Mucosa of stomach (tissue), 1 donor: ENCODE data around the gene DDI1.

ENCODE experiments used
- H3K27me3 ChIP-seq: one replicate; pipeline ENCODE4 v1.7.0; 2013; ENCODE audit warnings: mild to moderate bottlenecking, low read length; ENCODE audit not compliant: control insufficient read depth, insufficient read depth
- H3K36me3 ChIP-seq: one replicate; pipeline ENCODE4 v1.7.0; 2013; ENCODE audit warnings: low read length; ENCODE audit not compliant: control insufficient read depth, insufficient read depth
- H3K4me1 ChIP-seq: one replicate; pipeline ENCODE4 v1.7.0; 2013; ENCODE audit warnings: mild to moderate bottlenecking, low read length; ENCODE audit not compliant: control insufficient read depth, insufficient read depth
- H3K4me3 ChIP-seq: one replicate; pipeline ENCODE4 v1.7.0; 2013; ENCODE audit warnings: low read length
- H3K9ac ChIP-seq: one replicate; pipeline ENCODE4 v1.7.0; 2013; ENCODE audit warnings: mild to moderate bottlenecking, low read length, moderate library complexity
- H3K9me3 ChIP-seq: one replicate; pipeline ENCODE4 v1.7.0; 2013; ENCODE audit warnings: mild to moderate bottlenecking, low read length, moderate library complexity; ENCODE audit not compliant: control insufficient read depth
- donor health status: Pancreatic carcinoma.

Gene DDI1

GRCh38 chr11:104036588-104036987 is at the start of gene DDI1:
TSS of gene DDI1 (plus strand) at chr11:104036640. CDS start at chr11:104036823, 183 bp downstream.
- Histone ChIP-seq H3K27me3 (no peaks in the 10 kb centered on the region), H3K9ac (no peak within 1 kb of the TSS), H3K4me3 (no peak within 1 kb of the TSS)

GRCh38 chr11:103987629-103988594 is 48.5 kb upstream of the DDI1 start:
- no peak overlapping the region for H3K9ac ChIP-seq
- H3K4me3 ChIP-seq, result no peak overlapping the region
- H3K27me3 ChIP-seq, result no peaks in the 10 kb centered on the region
- no peaks in the 10 kb centered on the region for H3K4me1 ChIP-seq
- H3K36me3 ChIP-seq, result no peaks in the 10 kb centered on the region
- no peaks in the 10 kb centered on the region for H3K9me3 ChIP-seq

More at GRCh38 chr11:104036588-104036987, at the start of gene DDI1:
- H3K9me3 ChIP-seq, result no peaks in the 10 kb centered on the region
- H3K36me3 ChIP-seq, result no peaks in the 10 kb centered on the region
- no peaks in the 10 kb centered on the region for H3K4me1 ChIP-seq

GRCh38 chr11:103988595-103988969 is 47.9 kb upstream of the DDI1 start:
- Histone ChIP-seq H3K36me3 (no peaks in the 10 kb centered on the region), H3K9ac (no peak overlapping the region), H3K4me1 (no peaks in the 10 kb centered on the region), H3K9me3 (no peaks in the 10 kb centered on the region), H3K27me3 (no peaks in the 10 kb centered on the region), H3K4me3 (no peak overlapping the region)

GRCh38 chr11:103993507-103993906 is 42.9 kb upstream of the DDI1 start:
- Histone ChIP-seq H3K36me3 (no peaks in the 10 kb centered on the region), H3K4me3 (no peak overlapping the region), H3K27me3 (no peaks in the 10 kb centered on the region), H3K9me3 (no peaks in the 10 kb centered on the region), H3K4me1 (no peaks in the 10 kb centered on the region), H3K9ac (no peak overlapping the region)

- Histone ChIP-seq H3K36me3 (no peaks in the 10 kb centered on the region), H3K27me3 (no peaks in the 10 kb centered on the region), H3K4me3 (no peak overlapping the region), H3K9me3 (no peaks in the 10 kb centered on the region), H3K4me1 (no peaks in the 10 kb centered on the region), H3K9ac (no peak overlapping the region)
Measured at GRCh38 chr11:103994094-103994493, 42.3 kb upstream of the DDI1 start.

GRCh38 chr11:103994518-103994917 is 41.9 kb upstream of the DDI1 start:
- Histone ChIP-seq H3K9me3 (no peaks in the 10 kb centered on the region), H3K4me1 (no peaks in the 10 kb centered on the region), H3K9ac (no peak overlapping the region), H3K36me3 (no peaks in the 10 kb centered on the region), H3K4me3 (no peak overlapping the region), H3K27me3 (no peaks in the 10 kb centered on the region)

- Histone ChIP-seq H3K9ac (no peak overlapping the region), H3K27me3 (no peaks in the 10 kb centered on the region), H3K4me3 (no peak overlapping the region), H3K9me3 (no peaks in the 10 kb centered on the region), H3K36me3 (no peaks in the 10 kb centered on the region), H3K4me1 (no peaks in the 10 kb centered on the region)
Measured at GRCh38 chr11:103995896-103996295, 40.5 kb upstream of the DDI1 start.

GRCh38 chr11:103997082-103997481 is 39.4 kb upstream of the DDI1 start:
- no peaks in the 10 kb centered on the region for H3K9me3 ChIP-seq
- H3K36me3 ChIP-seq, result no peaks in the 10 kb centered on the region
- H3K4me1 ChIP-seq, result no peaks in the 10 kb centered on the region
- no peak overlapping the region for H3K4me3 ChIP-seq
- no peaks in the 10 kb centered on the region for H3K27me3 ChIP-seq
- H3K9ac ChIP-seq, result no peak overlapping the region

GRCh38 chr11:103998826-103999508 is 37.5 kb upstream of the DDI1 start:
- no peaks in the 10 kb centered on the region for H3K4me1 ChIP-seq
- H3K27me3 ChIP-seq, result no peaks in the 10 kb centered on the region
- H3K9ac ChIP-seq, result no peak overlapping the region
- no peaks in the 10 kb centered on the region for H3K36me3 ChIP-seq
- no peak overlapping the region for H3K4me3 ChIP-seq
- H3K9me3 ChIP-seq, result no peaks in the 10 kb centered on the region

- no peaks in the 10 kb centered on the region for H3K27me3 ChIP-seq
- H3K9me3 ChIP-seq, result no peaks in the 10 kb centered on the region
- H3K4me3 ChIP-seq, result no peak overlapping the region
Measured at GRCh38 chr11:104000798-104001197, 35.6 kb upstream of the DDI1 start.

GRCh38 chr11:104001561-104002056 is 34.8 kb upstream of the DDI1 start:
- H3K9me3 ChIP-seq, result no peaks in the 10 kb centered on the region
- H3K9ac ChIP-seq, result no peak overlapping the region
- no peaks in the 10 kb centered on the region for H3K4me1 ChIP-seq
- H3K4me3 ChIP-seq, result no peak overlapping the region
- no peaks in the 10 kb centered on the region for H3K27me3 ChIP-seq
- no peaks in the 10 kb centered on the region for H3K36me3 ChIP-seq

More at GRCh38 chr11:104000798-104001197, 35.6 kb upstream of the DDI1 start:
- no peaks in the 10 kb centered on the region for H3K36me3 ChIP-seq
- H3K4me1 ChIP-seq, result no peaks in the 10 kb centered on the region
- no peak overlapping the region for H3K9ac ChIP-seq

- Histone ChIP-seq H3K4me3 (no peak overlapping the region), H3K9me3 (no peaks in the 10 kb centered on the region), H3K4me1 (no peaks in the 10 kb centered on the region), H3K9ac (no peak overlapping the region), H3K27me3 (no peaks in the 10 kb centered on the region), H3K36me3 (no peaks in the 10 kb centered on the region)
Measured at GRCh38 chr11:104003491-104003890, 32.9 kb upstream of the DDI1 start.
